Activated CD4-positive, alpha-beta T cell treated with anti-CD3 and anti-CD28 coated beads, Interleukin-2, amount 50 U/mL, for 24 hours (primary cell): Measurements from ENCODE around the gene ENHO.
A peak's percentile ranks its signal among the peaks of the same experiment; 100 is the strongest.

Experiments used
- DNase-seq, 2 donors: peaks; one replicate each; pipeline ENCODE4 v3.0.0-alpha.2; 2020; ENCODE audit warnings: low read depth in 1 of 2, low spot score in 1 of 2

ENHO gene

GRCh38 chr9:34555936-34556525 is 33.2 kb upstream of the ENHO start:
- DNase-seq, result no peak

- no peak for DNase-seq
Measured at GRCh38 chr9:34555500-34555899, 32.7 kb upstream of the ENHO start.

- no peak for DNase-seq
Measured at GRCh38 chr9:34555002-34555348, 32.2 kb upstream of the ENHO start.

- DNase-seq, result no peak
Measured at GRCh38 chr9:34554211-34555001, 31.6 kb upstream of the ENHO start.

- DNase-seq, result no peak
Measured at GRCh38 chr9:34553511-34554021, 30.8 kb upstream of the ENHO start.

GRCh38 chr9:34552986-34553385 is 30.2 kb upstream of the ENHO start:
- no peak for DNase-seq

- DNase-seq, result no peak
Measured at GRCh38 chr9:34552606-34552981, 29.8 kb upstream of the ENHO start.

GRCh38 chr9:34551751-34552605 is 29.2 kb upstream of the ENHO start:
- DNase-seq, result no peak

- DNase-seq, result no peak
Measured at GRCh38 chr9:34550681-34551270, 28.0 kb upstream of the ENHO start.

GRCh38 chr9:34550016-34550680 is 27.4 kb upstream of the ENHO start:
- DNase-seq, result no peak

GRCh38 chr9:34549407-34549732 is 26.6 kb upstream of the ENHO start:
- DNase-seq, result no peak

GRCh38 chr9:34547960-34548611 is 25.3 kb upstream of the ENHO start:
- DNase-seq, result no peak

GRCh38 chr9:34546834-34547827 is 24.3 kb upstream of the ENHO start:
- peak; percentile 6 to 32 for DNase-seq

- no peak for DNase-seq
Measured at GRCh38 chr9:34546102-34546833, 23.5 kb upstream of the ENHO start.

- no peak for DNase-seq
Measured at GRCh38 chr9:34545497-34545896, 22.7 kb upstream of the ENHO start.

GRCh38 chr9:34544035-34544434 is 21.2 kb upstream of the ENHO start:
- no peak for DNase-seq

GRCh38 chr9:34541540-34541939 is 18.8 kb upstream of the ENHO start:
- no peak for DNase-seq

GRCh38 chr9:34540827-34541226 is 18.0 kb upstream of the ENHO start:
- no peak for DNase-seq

GRCh38 chr9:34536685-34537084 is 13.9 kb upstream of the ENHO start:
- no peak for DNase-seq
